GM18868 (cell line): ENCODE results near the gene SLC1A4.
"Not testable (repeated sequence)": the region's sequence is repeated elsewhere in the genome, so short reads cannot be mapped to it uniquely, and the experiment has no call there.

Experiments used
- ATAC-seq: cut with Tn5 transposase; IDR thresholded peaks from one replicate; pipeline ENCODE4 v1.9.1; 2021; ENCODE audit warnings: mild to moderate bottlenecking, moderate library complexity; ENCODE audit not compliant: unreplicated experiment

The SLC1A4 gene

DNA sequence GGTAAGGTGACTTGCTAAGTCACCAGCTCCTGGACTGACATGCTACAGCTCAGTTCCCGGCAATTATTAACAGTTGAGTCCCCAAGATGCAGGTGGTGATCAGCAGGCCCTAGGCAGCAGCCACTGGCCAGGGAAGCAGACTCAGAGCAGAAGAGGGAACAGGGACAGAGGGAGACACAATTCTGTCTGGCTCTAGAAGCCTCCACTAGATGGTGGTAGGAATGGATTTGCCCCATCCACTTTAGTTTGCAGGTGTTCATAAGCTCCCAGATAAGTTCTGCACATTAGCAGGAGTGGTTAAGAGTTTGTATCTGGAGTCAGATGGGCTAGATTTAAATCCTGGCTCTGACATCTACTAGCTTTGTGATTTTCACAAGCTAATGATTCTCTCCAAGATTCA is 25.5 kb upstream of the SLC1A4 start:
- no peak for ATAC-seq

DNA sequence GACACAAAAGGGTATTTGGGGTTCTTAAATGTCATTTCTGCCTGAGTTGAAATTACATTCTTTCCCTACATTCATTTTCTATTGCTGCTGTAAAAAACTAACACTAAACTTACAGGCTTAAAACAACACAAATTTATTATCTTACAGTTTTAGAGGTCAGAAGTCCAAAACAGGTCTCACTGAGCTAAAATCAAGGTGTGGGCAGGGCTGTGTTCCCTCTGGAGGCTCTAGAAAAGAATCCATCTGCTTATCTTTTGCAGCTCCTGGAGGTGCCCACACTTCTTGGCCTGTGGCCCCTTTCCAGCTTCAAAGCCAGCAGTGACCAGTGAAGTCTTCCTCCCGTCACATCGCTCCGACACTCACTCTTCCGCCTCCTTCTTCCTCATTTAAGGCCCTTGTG is 23.2 kb upstream of the SLC1A4 start:
- no peak for ATAC-seq

DNA sequence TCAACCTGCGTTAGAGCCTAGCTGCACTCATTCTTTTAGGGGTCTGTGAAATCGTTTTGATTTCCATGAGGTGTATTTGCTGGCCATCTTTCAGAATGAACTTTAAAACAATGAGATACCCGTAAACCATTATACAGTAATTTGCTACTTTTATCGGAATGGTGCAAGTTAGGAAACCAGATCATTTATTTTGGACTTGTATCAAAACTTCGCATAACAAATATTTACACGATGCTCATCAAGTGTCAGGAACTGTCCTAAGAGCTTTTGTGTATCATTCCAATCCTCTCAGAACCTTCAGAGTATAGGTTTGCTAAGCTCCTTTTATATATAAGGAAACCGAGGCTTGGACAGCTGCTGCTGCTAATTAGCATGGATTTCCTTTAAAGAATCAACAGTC is 22.4 kb upstream of the SLC1A4 start:
- no peak for ATAC-seq

DNA sequence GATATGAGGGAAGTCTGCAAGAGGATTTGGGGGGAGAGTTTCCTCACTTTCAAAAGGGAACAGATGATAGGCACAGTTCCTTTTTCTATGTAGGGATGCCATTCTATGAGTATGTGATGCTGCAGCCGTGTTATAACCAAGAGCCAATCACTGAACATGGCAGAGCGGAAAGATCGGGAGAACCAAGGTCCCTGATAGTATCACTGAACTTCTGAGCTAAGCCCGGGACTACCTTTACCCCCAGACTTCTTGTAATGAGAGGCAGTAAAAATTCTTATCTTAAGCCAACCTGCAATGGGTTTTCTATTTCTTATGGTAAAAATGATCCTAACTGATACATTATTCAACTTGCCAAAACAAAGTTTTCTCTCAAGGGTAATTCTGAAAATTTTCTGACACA is 21.6 kb upstream of the SLC1A4 start:
- no peak for ATAC-seq

DNA sequence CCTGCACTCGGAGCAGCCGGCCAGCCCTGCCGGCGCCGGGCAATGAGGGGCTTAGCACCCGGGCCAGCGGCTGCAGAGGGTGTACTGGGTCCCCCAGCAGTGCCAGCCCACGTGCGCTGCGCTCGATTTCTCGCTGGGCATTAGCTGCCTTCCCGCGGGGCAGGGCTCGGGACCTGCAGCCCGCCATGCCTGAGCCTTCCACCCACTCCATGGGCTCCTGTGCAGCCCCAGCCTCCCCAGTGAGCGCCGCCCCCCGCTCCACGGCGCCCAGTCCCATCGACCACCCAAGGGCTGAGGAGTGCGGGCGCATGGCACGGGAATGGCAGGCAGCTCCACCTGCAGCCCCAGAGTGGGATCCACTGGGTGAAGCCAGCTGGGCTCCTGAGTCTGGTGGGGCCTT is 20.1 kb upstream of the SLC1A4 start:
- not testable (repeated sequence) for ATAC-seq

DNA sequence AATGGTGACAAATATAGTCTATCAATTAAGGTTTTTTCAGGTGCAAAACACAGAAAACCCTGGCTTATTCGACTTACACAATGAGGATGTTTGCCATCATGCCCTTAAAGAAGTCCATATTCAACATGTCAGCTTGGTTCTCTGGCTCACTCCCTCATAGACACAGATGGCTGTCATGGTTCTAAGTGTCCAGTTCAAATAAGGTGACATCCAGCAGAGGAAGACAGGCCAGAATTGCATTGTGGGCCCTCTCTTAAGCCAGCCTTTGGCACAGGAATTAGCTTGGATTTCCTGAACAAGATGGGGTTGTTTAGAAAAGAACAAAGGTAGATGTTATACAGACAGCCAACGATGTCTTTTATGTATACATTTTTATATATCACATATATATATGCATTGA is 18.7 kb upstream of the SLC1A4 start:
- ATAC-seq = no peak

DNA sequence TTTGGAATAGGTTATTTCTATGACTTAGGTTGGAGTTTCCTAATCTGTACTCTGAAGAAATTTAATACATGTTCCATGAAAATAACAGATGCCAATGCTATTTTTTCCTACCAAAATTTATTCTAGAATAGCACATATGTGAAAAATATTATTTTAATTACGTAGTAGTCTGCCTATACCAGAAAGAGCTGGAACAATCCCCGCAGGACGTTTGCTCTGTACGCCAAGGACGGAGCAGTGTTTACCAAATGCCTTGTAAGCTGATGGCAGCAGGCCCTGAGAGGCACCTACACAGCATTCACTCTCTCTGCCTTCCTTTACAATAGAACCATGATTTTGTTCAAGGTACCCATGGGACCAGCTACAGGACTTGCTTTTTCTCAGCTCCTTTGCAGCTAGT is 16.8 kb upstream of the SLC1A4 start:
- ATAC-seq = no peak

DNA sequence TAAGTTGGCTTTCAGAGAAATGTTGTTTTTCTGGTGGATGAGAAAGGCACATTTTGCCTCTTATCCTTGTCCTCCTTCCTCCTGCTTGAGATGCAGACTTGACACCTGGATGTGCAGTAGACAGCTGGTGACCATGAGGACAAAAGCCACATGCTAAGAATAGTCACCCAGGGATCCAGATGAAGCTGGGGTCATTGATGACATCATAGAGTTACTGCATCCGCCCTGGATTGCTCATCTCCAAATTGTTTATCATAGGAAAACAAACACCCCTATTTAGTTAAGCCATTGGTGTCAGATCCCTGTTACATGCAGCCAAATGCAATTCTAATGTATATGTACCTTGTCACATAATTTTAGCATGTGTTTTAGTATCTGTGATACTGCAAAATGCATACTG is 16.3 kb upstream of the SLC1A4 start:
- no peak for ATAC-seq

DNA sequence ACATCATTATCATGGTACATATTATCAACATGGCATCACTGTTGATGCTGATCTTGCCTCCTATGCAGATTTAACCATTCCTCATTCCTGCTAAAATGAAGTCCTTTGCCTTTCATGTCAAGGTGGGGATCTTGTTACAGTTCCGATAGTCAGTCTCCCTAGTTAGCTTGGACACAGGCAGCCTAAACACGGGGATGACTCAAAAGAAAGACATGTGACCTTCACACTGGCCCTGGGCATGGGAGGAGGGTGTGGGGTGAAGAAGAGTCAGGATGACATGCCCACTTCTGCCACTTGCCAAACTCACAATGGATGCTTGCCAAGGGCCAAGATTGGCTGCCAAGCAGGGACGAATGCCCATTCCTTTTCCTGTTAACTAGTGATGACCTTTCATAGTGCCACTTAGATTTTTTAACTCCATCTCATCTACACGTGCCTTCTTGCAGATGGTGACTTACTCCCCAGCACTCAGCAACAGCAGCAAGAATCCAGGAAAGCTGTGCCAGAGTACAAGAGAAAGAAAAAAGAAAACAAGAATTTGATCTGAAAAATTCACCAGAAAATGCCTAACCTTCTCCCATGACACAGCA is 13.9 kb upstream of the SLC1A4 start:
- no peak for ATAC-seq

DNA sequence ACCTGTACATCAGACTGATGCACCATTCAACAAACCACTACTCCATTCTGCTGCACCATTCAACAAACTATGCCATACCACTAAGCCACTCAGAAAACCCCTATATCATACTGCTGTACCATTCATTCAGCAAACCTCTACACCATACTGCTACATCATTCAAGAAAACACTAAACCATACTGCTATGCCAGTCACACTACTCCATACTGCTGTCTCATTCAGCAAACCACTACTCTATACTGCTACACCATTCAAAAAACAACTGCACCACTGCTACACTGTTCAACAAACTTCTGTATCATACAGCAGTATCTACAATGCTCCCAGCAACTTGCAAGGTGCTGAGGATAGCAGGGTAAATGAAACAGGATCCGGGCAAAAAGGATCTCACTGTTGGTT is 12.9 kb upstream of the SLC1A4 start:
- no peak for ATAC-seq

DNA sequence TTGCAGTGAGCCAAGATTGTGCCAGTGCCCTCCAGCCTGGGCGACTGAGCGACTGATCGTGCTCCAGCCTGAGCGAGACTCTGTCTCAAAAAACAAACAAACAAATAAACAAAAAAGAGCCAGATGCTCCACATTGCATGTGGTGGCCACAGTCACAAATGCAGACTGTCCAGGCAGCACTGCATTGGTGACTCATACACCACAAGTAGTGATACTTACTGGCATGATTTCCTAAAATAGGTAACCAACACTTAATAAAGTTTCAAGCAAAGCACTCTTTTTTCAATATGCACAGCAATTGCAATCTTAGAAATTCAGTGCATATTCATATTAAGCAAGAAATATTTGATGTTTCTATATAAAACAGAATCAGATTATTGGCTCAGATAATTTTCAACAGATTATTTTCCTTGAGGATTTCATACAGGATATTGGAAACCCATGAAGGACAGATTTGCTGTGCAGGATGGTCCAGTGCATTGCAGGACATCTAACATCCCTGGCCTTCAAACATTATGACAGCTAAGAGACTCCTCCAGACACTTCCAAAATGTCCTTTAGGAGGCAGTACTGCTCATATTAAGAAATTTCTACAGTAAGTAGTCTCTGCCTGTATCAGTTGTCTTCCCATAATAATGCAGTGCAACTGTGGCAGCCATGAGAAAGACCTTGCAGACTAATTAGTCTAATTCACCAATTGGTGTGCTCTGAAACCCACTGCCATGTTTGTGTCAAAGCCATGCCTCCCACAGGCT is 10.5 kb upstream of the SLC1A4 start:
- ATAC-seq = peak; percentile 42

DNA sequence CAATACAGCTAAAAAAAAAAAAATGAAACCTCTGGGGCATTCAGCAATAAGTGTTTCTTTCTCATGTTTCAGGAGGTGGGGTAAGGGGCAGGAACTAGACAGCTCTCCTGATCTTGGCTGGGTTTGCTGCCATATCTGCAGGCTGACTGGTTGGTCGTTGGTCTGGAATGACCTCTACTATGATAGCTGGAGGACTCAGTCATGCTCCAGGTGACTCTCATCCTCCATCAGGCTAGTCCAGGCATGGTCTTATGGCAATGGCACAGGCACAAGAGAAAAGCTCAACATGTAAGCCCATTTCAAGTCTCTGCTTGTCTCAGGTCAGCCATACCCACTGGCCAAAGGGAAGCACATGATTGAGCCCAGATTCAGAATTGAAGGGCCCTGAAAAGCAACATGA is 9.5 kb upstream of the SLC1A4 start:
- ATAC-seq = no peak

DNA sequence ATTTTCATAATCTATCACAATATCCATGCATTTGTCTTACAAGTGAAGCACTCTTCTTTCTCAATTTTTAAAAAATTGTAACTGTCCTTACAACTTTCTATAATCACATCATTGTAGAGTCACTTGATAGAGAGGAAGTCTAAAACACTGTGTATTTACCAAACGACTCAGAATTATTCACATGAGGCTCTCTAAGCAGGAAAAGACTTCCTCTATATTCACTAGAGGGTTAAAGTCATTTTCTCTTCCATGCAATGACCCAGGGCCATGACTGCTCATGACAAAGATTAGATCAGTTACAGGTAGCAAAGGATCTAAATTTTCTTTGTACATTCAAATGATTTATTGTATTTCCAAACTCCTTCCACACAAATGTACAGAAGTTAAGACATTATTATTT is 9.0 kb upstream of the SLC1A4 start:
- no peak for ATAC-seq

DNA sequence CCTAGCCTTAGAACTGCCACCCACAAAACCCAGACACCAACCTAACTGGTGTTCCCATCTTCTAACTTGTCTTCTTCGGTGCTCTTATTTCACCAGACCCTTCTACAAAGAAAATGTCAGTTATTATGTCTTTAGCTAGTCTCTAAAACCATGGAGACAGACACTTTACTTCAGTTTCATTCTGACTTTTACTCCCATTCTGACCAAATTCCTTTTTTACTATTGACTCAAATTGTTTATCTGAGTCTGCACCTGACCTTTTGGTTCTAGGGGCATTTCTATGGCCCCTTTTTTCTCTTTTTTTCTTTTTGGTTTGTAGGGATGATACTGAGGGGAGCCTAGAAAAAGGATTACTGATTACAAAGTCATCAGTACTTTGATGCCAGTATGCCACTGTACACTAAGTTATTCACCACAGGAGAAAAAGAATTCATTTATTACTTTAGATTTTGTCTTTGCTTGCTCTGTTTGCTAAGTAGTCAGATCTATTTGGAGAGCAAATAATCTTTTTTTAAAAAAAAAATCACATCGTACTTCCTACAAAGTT is 6.8 kb upstream of the SLC1A4 start:
- ATAC-seq = peak; percentile 58

DNA sequence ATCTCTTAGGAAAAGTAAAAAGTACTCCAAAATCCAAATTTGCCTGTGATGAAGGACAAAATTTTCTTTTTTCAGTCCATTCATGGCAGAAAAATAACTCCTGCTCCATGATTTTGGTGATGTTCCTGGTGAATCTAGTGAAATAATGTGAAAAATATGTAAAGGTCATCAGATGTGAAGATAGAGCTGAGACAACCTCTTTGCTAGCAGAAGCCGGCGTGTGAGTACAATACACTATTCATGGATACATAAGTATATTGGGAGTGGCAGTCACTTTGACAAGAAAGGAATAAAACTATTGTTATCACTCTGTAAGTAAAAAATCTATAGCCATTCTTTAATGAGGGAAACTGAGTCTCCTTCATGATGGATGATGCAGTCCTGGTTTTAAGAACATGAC is 6.3 kb upstream of the SLC1A4 start:
- no peak for ATAC-seq

DNA sequence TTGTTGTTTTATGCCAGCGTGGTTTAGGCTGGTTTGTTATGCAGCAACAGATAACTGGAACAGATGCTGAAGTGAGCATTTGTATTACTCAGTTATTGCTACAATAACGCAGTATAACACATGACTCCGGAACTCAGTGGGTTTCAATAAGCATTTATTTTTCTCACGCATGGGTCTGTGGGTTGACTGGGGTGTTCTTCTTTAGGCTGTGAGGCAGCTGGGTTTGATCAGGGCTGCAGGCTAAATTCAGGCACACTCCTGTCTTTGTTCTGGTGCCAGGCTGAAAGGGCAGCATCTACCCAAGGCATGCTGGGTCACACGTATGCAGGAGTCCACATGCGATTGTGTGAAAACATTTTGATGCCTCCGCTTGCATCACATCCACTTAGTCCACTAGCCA is 3.8 kb upstream of the SLC1A4 start:
- no peak for ATAC-seq

DNA sequence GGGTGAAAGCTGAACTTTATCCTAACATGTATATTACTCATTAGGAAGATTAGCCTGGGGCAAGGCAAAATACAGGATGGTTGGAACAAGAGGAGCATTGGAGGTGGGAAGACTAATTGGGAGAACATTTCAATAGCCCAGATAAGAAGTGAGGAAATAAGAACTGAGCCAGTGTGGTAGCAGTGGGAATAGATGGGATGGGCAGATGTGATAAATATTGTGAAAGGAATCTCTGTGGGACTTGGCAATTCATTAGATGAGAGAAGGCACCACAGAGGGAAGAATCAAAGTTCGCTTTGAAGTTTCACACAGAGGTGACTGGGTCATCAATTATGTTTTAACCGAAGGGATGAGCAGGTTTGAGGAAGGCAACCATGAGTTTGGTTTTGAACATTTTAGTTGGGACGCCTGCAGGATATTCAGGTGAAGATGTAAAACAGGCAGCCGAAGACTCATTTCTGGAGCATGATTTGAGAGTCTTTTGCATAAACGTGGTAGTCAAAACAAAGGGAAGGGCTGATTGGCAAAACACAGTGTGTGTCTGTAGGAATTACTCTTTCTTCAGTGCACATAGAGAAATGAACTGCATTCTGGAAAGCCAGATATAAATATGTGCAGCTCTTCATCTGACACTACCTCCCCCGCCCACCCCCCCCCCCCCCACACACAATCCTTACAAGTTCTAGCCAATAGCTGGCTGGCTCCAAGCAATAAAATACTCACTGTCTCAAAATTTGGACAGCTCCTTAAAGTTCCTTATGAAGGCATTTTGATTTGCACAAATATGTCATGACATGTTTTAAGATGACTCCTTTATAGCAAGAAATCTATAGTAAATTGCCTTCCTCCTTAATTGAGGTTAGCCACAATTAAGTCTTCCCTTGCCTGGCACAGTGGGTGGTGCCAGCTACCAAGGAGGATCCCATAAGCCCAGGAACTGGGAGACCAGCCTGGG is 1.9 kb upstream of the SLC1A4 start:
- ATAC-seq = no peak

DNA sequence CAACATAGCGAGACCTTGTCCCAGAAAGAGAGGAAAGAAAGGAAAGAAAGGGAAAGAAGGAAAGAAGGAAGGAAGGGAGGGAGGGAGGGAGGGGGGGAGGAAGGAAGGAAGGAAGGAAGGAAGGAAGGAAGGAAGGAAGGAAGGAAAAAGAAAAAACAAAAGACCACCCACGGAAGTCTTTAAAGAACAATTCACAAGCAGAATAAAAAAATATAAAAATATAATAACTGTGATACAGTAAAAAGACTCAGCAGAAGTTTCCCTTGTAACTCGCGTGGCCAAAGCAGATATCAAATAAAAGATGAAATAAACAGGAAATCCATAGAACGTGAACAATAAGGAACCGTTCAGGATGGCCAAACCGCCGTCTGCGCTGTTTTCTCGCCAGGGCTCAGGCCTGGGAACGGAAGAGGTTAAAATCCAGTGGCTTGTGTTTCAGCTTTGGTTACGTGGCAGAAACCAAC is 1.2 kb upstream of the SLC1A4 start:
- ATAC-seq = no peak

DNA sequence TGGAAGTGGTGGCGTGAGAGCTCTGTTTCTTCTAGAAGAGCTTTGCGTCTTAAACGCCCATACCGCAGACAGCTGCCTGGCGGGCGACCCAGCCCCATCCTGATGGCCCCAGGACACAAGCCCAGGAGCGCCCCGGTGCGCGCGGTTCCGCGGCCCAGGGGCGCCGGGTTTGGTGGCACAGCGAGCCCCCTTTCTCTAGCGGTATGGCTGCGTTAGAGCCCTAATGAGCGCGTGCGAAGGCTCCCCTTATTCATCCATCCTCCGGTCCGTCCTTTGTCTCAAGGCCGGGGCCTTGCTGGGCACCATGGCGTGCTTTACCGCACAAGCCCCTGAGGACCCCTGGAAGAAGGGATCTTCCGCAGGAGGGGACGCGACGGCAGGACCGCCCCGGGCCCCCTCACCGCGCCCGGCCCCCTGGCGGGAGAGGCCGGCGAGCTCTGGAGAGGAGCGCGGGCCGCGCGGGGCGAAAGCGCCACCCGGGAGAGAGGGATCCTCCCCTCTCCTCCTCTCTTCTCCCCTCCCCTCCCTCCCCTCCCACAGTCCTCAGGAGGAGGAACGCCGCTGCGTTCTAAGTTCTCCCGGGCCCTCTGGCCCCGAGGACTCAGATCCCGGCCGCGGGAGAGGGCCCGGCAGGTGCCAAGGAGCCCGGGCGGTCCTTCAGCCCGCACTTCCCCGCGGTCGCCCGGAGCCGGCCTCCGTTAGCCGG is 626 bp upstream of the SLC1A4 start:
- ATAC-seq = peak; percentile 18

DNA sequence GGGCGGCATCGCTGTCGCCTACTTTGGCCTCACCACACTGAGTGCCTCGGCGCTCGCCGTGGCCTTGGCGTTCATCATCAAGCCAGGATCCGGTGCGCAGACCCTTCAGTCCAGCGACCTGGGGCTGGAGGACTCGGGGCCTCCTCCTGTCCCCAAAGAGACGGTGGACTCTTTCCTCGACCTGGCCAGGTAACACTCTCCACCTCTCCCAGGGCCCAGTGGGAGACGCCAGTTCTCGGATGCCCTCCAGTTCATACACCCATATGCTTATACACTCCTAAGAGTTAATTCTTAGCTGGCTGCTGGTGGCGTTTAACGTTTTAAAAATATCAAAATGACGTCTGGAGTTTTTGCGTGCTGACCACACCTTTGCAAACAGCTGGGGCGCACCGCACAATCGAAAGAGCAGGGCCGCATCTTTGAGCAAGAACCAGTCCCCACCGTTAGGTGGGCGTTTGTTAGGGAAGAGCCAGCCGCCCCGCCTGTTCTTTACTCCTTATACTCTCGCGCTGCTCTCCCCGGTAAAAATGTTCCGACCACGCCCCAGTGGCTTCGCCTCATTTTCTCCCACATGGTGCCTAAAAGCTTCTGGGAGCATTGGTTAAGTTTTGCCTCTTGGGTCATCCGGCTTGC is 899 bp downstream of the SLC1A4 start:
- no peak for ATAC-seq
